GM13976 (cell line): ENCODE data around the gene ACTG1.

Experiments
- DNase-seq: peaks from one replicate; pipeline ENCODE4 v3.0.0; 2012; ENCODE audit warnings: low spot score
- in situ Hi-C: fragments of 300-500 bp; cut with MboI; formaldehyde crosslinking; loops from one replicate; pipeline ENCODE4 v1.12.0; 2022; ENCODE audit warnings: low sequenced_read_pairs, mixed read lengths, inconsistent platforms; ENCODE audit not compliant: unreplicated experiment
- TF ChIP-seq, protein P1 (sequence below): IDR thresholded peaks from 2 replicates; pipeline ENCODE4 v1.5.1; 2012; ENCODE audit warnings: borderline replicate concordance, mild to moderate bottlenecking; ENCODE audit not compliant: insufficient read depth; ENCODE audit errors: extremely low read depth, missing control alignments, control extremely low read depth

Gene ACTG1

DNA sequence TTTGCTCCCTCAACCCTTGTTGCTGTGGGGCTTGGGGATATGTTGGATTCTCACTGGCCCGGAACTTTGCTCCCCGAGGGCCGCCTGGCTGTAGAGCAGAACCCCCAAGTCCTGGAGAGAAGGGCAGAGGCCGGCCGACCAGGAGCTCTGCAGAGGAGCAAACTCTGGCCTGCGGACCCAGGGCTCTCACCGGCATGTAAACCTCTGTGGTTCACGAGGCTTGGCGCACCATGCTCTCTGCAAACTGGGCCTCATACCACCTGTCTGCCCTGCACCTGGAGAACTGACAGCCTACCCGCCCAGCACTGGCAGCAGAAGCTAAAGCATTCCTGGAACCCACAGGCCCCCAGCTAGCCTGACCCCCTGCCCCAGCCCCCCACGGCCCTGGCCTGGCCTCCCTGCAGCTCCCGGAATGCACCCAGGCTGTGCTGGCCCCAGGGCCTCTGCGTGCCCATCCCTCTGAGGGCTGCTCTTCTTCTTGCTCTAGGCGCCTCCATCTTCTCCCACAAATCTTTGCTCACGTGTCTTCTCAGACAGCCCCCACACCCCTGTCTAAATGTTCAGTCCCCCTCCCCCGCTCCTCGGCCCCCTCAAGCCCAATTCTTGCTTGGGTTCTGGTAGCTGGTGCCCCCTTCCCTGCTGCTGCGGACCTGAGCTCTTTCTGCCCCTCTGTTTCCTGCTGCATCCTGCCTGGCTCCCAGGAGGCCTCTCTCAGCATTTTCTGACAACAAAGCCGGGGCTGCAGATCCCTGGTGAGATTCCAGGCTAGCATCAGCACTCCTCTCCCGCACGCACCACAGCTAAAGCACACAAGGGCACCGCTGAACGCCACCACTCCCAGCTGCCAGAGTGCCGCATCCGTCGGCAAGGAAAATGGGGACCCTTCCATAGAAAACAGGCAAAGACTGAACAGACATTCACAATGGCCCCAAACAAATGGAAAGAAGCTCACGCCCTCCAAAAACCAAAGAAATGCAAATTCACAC, 23.3 kb downstream of the ACTG1 start:
- no peak for DNase-seq
- TF ChIP-seq, protein P1, sequence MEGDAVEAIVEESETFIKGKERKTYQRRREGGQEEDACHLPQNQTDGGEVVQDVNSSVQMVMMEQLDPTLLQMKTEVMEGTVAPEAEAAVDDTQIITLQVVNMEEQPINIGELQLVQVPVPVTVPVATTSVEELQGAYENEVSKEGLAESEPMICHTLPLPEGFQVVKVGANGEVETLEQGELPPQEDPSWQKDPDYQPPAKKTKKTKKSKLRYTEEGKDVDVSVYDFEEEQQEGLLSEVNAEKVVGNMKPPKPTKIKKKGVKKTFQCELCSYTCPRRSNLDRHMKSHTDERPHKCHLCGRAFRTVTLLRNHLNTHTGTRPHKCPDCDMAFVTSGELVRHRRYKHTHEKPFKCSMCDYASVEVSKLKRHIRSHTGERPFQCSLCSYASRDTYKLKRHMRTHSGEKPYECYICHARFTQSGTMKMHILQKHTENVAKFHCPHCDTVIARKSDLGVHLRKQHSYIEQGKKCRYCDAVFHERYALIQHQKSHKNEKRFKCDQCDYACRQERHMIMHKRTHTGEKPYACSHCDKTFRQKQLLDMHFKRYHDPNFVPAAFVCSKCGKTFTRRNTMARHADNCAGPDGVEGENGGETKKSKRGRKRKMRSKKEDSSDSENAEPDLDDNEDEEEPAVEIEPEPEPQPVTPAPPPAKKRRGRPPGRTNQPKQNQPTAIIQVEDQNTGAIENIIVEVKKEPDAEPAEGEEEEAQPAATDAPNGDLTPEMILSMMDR = no peak
- in situ Hi-C loops = loop anchor here (10.0 kb wide), 1 partner anchor 235 kb away; no protein-coding TSS in a partner anchor

DNA sequence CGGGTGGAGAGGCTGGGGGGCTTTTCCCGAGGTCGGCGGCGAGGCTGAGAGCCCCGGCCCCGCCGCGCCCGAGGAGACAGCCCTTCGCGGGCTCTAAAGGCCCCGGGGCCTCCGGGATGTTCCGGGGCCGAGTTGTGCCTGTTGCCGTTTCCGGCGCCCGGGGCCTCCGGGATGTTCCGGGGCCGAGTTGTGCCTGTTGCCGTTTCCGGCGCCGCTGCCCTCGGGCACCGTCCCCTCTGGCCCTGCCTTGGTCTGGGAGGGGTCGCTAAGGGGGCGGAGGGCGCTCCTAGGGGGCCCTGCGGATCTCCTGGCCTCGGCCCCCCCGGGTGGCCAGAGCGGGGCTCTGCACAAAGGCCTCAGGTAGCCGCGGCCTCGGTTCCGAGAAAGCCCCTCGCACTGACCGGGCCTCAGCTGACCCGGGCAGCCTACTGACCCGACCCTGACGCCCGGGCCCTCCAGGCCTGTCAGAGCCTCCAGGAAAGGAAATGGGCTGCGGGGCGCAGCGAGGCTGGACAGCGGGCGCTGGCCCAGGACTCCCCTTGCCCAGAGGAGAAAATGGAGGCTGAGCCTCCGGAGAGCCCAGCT, 24.2 kb downstream of the ACTG1 start:
- no peak for DNase-seq
- in situ Hi-C loops = loop anchor here (10.0 kb wide), 1 partner anchor 234 kb away; no protein-coding TSS in a partner anchor
- TF ChIP-seq, protein P1 = no peak

DNA sequence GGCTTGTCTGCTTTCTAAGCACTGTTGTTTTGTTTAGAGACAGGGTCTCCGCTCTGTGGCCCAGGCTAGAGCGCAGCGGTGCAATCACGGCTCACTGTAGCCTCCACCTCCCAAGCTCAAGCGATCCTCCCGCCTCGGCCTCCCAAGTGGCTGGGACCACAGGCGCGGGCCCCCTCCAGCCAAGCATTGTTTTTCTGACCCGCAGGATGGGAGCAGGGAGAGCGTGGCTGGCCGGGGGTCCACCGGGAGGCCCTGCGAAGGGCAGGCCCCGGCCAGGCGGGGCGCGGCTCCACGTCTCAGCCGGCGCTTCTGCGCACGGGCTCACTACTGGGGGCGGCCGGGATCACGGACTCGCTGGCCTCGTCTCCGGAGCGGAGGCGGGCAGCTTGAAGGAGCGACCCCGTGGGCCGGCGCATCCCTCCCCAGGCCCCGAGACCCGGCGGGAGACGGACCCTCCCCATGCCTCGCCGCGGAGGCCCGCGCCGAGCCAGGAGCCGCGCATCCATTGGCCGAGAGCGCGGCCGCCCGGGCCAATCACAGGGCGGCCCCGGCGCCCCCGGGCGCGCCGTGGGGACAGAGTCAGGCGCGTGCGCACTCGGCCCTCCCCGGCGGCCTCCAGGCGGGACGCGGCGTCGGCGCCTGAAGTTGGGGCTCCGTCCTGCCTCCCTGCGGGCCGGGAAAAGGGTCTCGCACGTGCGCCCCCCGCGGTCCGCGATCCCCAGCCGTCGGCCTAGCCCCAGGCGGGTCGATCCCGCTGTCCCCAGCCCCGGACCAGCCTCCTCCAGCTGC, 24.9 kb downstream of the ACTG1 start:
- TF ChIP-seq, protein P1 = no peak

DNA sequence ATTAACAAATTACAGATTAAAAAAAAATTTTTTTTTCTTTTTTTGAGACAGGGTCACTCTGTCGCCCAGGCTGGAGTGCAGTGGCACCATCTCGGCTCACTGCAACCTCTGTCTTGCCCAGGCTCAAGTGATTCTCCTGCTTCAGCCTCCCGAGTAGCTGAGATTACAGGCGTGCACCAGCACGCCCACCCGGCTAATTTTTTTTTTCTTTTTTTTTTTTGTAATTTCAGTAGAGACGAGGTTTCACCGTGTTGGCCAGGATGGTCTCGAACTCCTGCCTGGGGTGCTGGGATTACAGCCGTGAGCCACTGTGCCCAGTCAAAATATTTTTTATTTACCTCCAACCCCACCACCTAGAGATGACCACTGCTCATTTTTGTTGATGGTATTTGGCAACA, 25.5 kb downstream of the ACTG1 start:
- TF ChIP-seq, protein P1 = no peak
- no peak for DNase-seq
- in situ Hi-C loops = loop anchor here (10.0 kb wide), 1 partner anchor 232 kb away; no protein-coding TSS in a partner anchor

More for the DNA sequence above, 24.9 kb downstream of the ACTG1 start:
- peak; percentile 98 for DNase-seq
- in situ Hi-C loops = loop anchor here (10.0 kb wide), 1 partner anchor 233 kb away; no protein-coding TSS in a partner anchor

DNA sequence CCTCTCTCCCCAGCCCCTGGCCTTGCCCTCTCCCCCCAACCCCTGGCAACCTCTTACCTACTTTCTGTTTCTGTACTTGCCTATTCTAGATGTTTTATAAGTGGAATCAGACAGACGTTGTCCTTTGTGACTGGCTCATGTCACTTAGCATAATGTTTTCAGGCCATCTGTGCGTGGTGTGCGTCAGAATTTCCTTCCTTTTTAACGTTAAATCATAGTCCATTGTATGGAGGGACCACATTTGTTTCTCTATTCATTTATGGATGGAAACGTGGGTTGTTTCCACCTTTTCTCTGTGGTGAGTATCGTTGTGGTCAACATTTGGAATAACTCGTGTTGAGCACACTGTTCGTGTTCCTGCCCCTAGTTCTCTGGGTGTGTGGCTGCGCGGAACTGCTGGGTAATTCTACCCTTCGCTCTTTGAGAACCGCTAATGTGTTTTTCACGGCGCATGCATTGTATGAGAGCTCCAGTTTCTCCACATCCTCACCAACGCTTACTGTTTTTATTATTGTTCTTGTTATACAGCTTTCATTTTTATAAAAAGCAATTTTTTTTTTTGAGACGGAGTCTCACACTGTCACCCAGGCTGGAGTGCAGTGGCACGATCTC, 26.3 kb downstream of the ACTG1 start:
- TF ChIP-seq, protein P1 = no peak
- in situ Hi-C loops = loop anchor here (10.0 kb wide), 1 partner anchor 232 kb away; no protein-coding TSS in a partner anchor
- no peak for DNase-seq
